Calu3 (cell line): ENCODE results near the gene CRTAC1. TPM values are rescaled to one million over a fixed set of nuclear protein-coding genes. Genes with fewer than 3 reads are reported as not detected.

ENCODE experiments used
- BruUV-seq: library from RNA; stranded (reverse); fragments of 400-500 nt; replicated peaks from 2 replicates; lab custom pipeline; 2021; lab: Mats Ljungman, UMichigan
- CTCF ChIA-PET: fragments of 300-600 bp; sonication (Branson Sonifier 250); formaldehyde crosslinking; loops from one replicate; lab custom pipeline; 2022; ENCODE audit warnings: antibody characterized with exemption; lab: Charles Lee
- DNase-seq: peaks from one replicate; pipeline ENCODE4 v3.0.0; 2022
- H3K27ac Mint-ChIP-seq: one replicate; pipeline ENCODE4 v1.8.0; 2022; ENCODE audit warnings: mixed read lengths; ENCODE audit not compliant: unreplicated experiment
- H3K27me3 Mint-ChIP-seq: one replicate; pipeline ENCODE4 v1.8.0; 2022; ENCODE audit warnings: mixed read lengths; ENCODE audit not compliant: unreplicated experiment
- H3K36me3 Mint-ChIP-seq: one replicate; pipeline ENCODE4 v1.8.0; 2022; ENCODE audit warnings: mild to moderate bottlenecking, moderate library complexity, mixed read lengths; ENCODE audit not compliant: insufficient read depth, unreplicated experiment
- H3K4me1 Mint-ChIP-seq: one replicate; pipeline ENCODE4 v1.8.0; 2022; ENCODE audit warnings: mild to moderate bottlenecking, low read depth, mixed read lengths; ENCODE audit not compliant: unreplicated experiment
- H3K4me3 Mint-ChIP-seq: one replicate; pipeline ENCODE4 v1.8.0; 2022; ENCODE audit warnings: mild to moderate bottlenecking, low read depth, moderate library complexity, mixed read lengths; ENCODE audit not compliant: unreplicated experiment
- H3K9me3 Mint-ChIP-seq: one replicate; pipeline ENCODE4 v1.8.0; 2022; ENCODE audit warnings: low read depth, mixed read lengths; ENCODE audit not compliant: unreplicated experiment
- intact Hi-C: fragments of 100-400 bp; cut with micrococcal nuclease; formaldehyde crosslinking; loops from one replicate; pipeline ENCODE4 v1.10.0; 2022; ENCODE audit not compliant: unreplicated experiment
- total RNA-seq: library from RNA; stranded (reverse); gene quantifications from 2 replicates; pipeline ENCODE4 v1.2.3, GENCODE V29; 2022
- TF ChIP-seq, protein P1 (sequence below): fragments of 200-600 bp; IDR thresholded peaks from one replicate; pipeline ENCODE4 v1.8.0; 2022; ENCODE audit warnings: antibody characterized with exemption; ENCODE audit not compliant: unreplicated experiment

The CRTAC1 gene
- total RNA-seq, 1 experiment from 2014 or later = not detected

DNA sequence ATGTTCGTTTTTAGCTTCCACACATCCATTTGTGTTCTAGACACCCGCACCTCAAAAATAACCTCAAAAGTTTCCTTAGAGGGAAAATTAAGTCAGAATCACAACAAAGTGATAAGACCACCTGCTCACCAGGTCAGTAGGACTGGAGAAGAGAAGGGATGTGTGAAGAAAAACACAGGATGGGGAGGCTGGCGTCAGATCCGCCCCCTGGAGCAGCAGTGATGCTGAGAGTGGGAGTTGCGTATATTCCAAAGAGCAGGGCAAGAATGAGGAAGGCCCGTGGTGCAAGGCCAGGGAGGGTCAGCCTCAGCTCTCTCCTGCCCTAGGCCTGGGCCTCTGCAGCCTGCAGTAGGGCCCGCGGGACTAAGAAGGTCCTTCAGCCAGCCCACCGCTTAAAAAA lies 28.7 kb downstream of the CRTAC1 start:
- Mint-ChIP-seq H3K4me1 (no peaks in the 10 kb centered on the region), H3K4me3 (no peak overlapping the region), H3K27ac (no peak overlapping the region), H3K27me3 (peaks cover 24% of the 10 kb centered on the region), H3K36me3 (no peaks in the 10 kb centered on the region), H3K9me3 (no peaks in the 10 kb centered on the region)
- intact Hi-C loops = no loop called here
- TF ChIP-seq, protein P1, sequence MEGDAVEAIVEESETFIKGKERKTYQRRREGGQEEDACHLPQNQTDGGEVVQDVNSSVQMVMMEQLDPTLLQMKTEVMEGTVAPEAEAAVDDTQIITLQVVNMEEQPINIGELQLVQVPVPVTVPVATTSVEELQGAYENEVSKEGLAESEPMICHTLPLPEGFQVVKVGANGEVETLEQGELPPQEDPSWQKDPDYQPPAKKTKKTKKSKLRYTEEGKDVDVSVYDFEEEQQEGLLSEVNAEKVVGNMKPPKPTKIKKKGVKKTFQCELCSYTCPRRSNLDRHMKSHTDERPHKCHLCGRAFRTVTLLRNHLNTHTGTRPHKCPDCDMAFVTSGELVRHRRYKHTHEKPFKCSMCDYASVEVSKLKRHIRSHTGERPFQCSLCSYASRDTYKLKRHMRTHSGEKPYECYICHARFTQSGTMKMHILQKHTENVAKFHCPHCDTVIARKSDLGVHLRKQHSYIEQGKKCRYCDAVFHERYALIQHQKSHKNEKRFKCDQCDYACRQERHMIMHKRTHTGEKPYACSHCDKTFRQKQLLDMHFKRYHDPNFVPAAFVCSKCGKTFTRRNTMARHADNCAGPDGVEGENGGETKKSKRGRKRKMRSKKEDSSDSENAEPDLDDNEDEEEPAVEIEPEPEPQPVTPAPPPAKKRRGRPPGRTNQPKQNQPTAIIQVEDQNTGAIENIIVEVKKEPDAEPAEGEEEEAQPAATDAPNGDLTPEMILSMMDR = no peak
- DNase-seq = no peak
- BruUV-seq = no TSS peak
- CTCF ChIA-PET = no interaction called here

DNA sequence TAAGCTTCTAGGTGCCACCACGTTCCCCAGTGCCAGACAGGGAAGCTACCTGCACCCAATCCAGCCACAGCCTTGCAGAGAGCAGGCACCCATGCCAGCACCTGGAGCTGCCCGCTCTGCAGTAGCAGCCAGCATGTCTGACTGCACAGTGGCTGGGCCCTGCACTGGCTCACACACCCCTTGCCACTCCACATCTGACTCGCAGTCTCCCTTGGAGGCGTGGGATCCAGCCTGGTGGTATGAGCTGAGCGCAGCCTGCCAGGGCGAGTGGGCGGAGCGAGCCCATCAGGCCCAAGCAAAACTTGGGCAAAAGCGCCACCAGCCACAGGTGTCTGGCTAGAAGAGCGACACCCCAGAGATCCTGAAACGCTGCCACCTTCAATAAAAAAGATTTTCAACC lies 30.1 kb downstream of the CRTAC1 start:
- no TSS peak for BruUV-seq
- Mint-ChIP-seq H3K4me1 (no peaks in the 10 kb centered on the region), H3K4me3 (no peak overlapping the region), H3K36me3 (no peaks in the 10 kb centered on the region), H3K27ac (no peak overlapping the region), H3K9me3 (no peaks in the 10 kb centered on the region), H3K27me3 (peaks cover 16% of the 10 kb centered on the region)
- TF ChIP-seq, protein P1 = no peak
- CTCF ChIA-PET = interaction anchor here (1.0 kb wide), 1 partner anchor 8 kb away, joined by 4 read pairs; no protein-coding TSS in a partner anchor
- intact Hi-C loops = no loop called here
- DNase-seq = no peak

DNA sequence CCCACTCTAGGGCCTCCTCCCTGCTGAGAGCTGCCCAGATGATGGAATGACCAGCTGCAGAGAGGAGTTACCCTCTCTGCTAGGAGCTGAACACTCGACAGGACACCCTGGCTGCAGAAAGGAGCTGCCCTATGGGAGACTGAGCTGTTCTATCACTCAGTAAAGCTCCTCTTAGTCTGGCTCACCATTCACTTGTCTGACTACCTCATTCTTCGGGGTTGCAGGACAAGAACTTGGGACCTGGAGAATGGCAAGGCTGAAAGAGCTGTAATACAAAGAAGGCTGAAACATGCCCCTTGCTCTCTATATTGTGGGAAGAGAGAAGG lies 30.5 kb downstream of the CRTAC1 start:
- no peak overlapping the region for H3K27ac Mint-ChIP-seq
- BruUV-seq = no TSS peak
- H3K9me3 Mint-ChIP-seq = no peaks in the 10 kb centered on the region
- H3K4me1 Mint-ChIP-seq = no peaks in the 10 kb centered on the region
- DNase-seq = no peak
- H3K36me3 Mint-ChIP-seq = no peaks in the 10 kb centered on the region
- CTCF ChIA-PET = interaction anchor here (1.0 kb wide), 1 partner anchor 8 kb away, joined by 4 read pairs; no protein-coding TSS in a partner anchor
- TF ChIP-seq, protein P1 = no peak
- peaks cover 20% of the 10 kb centered on the region for H3K27me3 Mint-ChIP-seq
- intact Hi-C loops = no loop called here
- no peak overlapping the region for H3K4me3 Mint-ChIP-seq

DNA sequence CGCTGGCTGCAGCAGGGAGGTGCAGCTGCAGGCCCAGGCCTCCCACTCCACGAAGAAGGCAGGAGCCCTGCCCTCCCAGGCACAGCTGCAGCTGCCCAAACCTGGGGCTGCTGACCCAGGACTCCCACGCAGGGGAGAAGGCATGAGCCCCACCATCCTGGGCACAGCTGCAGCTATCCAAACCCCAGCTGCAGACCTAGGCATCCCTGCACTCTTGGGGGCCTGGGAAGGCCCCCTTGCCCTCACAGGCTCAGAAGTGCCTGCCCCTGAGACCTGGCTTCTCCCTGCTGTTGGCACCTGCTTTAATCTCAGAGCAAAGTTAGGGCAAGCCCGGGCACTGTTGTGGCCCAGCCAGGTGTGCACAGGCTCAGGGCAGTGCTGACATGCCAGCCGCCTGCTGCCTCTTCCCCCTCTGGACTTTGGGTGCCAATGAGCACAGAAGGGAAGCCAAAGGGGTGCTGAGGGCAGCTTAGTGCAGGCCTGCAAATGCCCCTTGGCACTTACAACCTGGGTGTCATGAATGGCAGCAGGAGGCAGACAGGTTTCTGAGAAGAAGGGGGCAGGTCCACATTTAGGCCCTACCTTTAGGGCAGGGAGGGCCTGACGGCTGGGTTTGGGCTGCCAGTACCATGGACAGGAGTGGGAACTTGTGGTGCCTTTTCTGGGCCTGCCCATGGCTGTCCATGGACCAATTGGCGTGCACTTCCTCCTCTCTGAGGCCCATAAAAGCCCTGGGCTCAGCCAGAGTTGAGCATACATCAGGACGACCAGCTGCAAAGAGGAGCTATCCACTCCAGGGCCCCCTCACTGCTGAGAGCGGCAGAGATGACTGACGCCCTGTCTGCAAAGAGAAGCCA lies 31.1 kb downstream of the CRTAC1 start:
- Mint-ChIP-seq H3K27me3 (peaks cover 24% of the 10 kb centered on the region), H3K9me3 (no peaks in the 10 kb centered on the region), H3K27ac (no peak overlapping the region), H3K4me3 (no peak overlapping the region), H3K4me1 (no peaks in the 10 kb centered on the region), H3K36me3 (no peaks in the 10 kb centered on the region)
- no peak for DNase-seq
- intact Hi-C loops = no loop called here
- no TSS peak for BruUV-seq
- CTCF ChIA-PET = interaction anchor here (1.0 kb wide), 1 partner anchor 9 kb away, joined by 4 read pairs; no protein-coding TSS in a partner anchor
- TF ChIP-seq, protein P1 = no peak
